GM18858 (cell line): ENCODE results near the gene RIPK3.
"Not testable (repeated sequence)": the region's sequence is repeated elsewhere in the genome, so short reads cannot be mapped to it uniquely, and the experiment has no call there.

Source experiments
- ATAC-seq: cut with Tn5 transposase; IDR thresholded peaks from one replicate; pipeline ENCODE4 v1.9.1; 2021; ENCODE audit not compliant: unreplicated experiment

RIPK3 gene

GRCh38 chr14:24339284-24340151 lies at the start of gene RIPK3:
Gene RIPK3 (minus strand): TSS chr14:24339991. CDS start chr14:24339826, 165 bp downstream.
- peak; percentile 81 for ATAC-seq

- ATAC-seq: no peak
These were observed 49.5 kb upstream of the RIPK3 start for GRCh38 chr14:24389226-24389848.

GRCh38 chr14:24388474-24389179 lies 48.8 kb upstream of the RIPK3 start:
- no peak for ATAC-seq

- not testable (repeated sequence) for ATAC-seq
These were observed 47.8 kb upstream of the RIPK3 start for GRCh38 chr14:24387579-24387978.

GRCh38 chr14:24387009-24387345 lies 47.2 kb upstream of the RIPK3 start:
- no peak for ATAC-seq

GRCh38 chr14:24385524-24385923 lies 45.7 kb upstream of the RIPK3 start:
- no peak for ATAC-seq

- ATAC-seq: no peak
These were observed 44.4 kb upstream of the RIPK3 start for GRCh38 chr14:24384169-24384568.

GRCh38 chr14:24382064-24382371 lies 42.2 kb upstream of the RIPK3 start:
- ATAC-seq: no peak

- no peak for ATAC-seq
These were observed 41.7 kb upstream of the RIPK3 start for GRCh38 chr14:24381363-24382063.

- no peak for ATAC-seq
These were observed 40.3 kb upstream of the RIPK3 start for GRCh38 chr14:24379907-24380730.

- no peak for ATAC-seq
These were observed 39.5 kb upstream of the RIPK3 start for GRCh38 chr14:24378981-24379906.

- no peak for ATAC-seq
These were observed 38.5 kb upstream of the RIPK3 start for GRCh38 chr14:24378327-24378726.

GRCh38 chr14:24377657-24378056 lies 37.9 kb upstream of the RIPK3 start:
- no peak for ATAC-seq

- no peak for ATAC-seq
These were observed 37.3 kb upstream of the RIPK3 start for GRCh38 chr14:24377126-24377525.

GRCh38 chr14:24376448-24377070 lies 36.8 kb upstream of the RIPK3 start:
- no peak for ATAC-seq

GRCh38 chr14:24372701-24373416 lies 33.1 kb upstream of the RIPK3 start:
- no peak for ATAC-seq

- not testable (repeated sequence) for ATAC-seq
These were observed 31.8 kb upstream of the RIPK3 start for GRCh38 chr14:24371605-24372004.

GRCh38 chr14:24370748-24371147 lies 31.0 kb upstream of the RIPK3 start:
- ATAC-seq: no peak
